NCI-H345 treated with DMSO at 0.1 percent for 48 hours (cell line): Measurements from ENCODE around the gene PGBD2.
"Not testable (repeated sequence)": the region's sequence is repeated elsewhere in the genome, so short reads cannot be mapped to it uniquely, and the experiment has no call there.

ENCODE experiments used
- DNase-seq: peaks from one replicate; lab custom pipeline; 2025; ENCODE audit not compliant: unreplicated experiment; lab: John Stamatoyannopoulos, UW

The PGBD2 gene, protein sequence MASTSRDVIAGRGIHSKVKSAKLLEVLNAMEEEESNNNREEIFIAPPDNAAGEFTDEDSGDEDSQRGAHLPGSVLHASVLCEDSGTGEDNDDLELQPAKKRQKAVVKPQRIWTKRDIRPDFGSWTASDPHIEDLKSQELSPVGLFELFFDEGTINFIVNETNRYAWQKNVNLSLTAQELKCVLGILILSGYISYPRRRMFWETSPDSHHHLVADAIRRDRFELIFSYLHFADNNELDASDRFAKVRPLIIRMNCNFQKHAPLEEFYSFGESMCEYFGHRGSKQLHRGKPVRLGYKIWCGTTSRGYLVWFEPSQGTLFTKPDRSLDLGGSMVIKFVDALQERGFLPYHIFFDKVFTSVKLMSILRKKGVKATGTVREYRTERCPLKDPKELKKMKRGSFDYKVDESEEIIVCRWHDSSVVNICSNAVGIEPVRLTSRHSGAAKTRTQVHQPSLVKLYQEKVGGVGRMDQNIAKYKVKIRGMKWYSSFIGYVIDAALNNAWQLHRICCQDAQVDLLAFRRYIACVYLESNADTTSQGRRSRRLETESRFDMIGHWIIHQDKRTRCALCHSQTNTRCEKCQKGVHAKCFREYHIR

DNA sequence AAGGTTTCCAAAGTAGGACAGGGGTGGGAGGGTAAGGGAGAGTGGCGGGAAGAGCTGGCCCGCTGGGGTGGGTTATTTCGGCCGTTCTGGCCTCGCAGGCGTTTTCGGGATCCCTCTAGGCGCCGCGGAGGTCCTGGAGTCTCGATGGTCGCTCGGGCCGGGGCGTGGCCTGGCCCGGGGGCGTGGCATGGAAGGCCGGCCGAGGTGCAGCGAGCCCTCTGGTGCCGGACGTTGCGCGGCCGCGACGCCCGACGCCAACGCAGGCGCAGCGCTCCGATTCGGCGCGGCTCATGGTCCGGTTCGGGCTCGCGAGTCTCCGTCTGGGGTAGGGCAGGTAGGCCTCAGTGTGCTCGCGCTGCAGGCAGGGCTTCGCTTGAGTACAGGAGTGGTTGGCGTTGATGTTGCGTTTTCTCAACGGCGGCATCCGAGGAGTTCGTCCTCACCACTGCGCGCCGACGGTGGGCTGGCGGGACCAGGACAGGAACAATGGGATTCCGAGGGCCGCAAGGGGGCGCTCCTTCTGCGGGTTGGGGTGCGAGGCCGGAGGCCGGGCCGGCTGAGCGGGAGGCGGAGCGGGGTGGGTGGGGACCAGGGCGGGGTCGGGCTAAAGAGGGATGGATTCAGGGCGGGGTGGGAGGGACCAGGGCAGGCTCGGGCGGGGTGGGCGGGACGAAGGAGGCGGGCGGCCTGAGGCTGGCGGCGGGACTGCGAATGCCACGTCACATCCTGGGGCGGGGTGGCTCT, at the start of gene PGBD2:
Gene PGBD2 (plus strand): TSS at position 227 of the 744 bp plus-strand sequence. CDS start 7,628 bp downstream, outside the sequence.
- DNase-seq: peak; percentile 63

DNA sequence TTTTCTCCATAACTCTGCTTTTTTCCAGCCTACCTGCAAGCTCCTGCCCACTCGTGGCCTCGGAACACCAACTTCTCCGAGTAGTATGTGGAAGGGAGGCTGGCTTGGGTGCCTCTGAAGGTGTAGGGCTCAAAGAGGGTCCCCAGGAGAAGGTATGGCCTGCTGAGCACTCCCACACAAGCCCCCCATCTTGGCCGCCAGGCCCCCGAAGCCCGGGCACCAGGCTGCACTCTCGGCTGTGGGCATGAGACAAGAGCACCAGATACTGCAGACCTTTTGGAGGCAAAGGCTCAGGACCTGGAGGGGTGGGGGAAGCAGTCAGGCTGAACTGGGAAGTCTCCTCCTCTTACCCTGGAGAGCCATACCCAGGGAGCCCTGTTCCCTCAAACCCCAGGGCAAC, 48.8 kb upstream of the PGBD2 start:
- DNase-seq: no peak

DNA sequence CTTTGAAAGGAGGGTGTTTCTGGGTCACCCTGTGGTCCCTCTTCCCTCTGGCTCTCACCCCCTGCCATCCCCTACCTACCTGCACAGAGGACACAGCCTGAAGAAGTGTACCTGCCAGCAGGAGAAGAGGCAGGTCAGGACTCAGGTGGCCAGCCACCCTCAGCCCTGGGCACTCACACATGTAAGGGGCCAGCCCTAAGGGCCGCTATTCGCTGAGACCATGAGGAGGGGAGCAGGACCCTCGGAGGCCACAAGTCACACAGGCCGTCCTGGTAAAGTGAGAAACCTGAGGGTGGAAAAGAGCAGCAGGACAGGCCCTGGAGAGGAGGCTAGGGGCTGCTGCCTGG, 48.3 kb upstream of the PGBD2 start:
- no peak for DNase-seq

DNA sequence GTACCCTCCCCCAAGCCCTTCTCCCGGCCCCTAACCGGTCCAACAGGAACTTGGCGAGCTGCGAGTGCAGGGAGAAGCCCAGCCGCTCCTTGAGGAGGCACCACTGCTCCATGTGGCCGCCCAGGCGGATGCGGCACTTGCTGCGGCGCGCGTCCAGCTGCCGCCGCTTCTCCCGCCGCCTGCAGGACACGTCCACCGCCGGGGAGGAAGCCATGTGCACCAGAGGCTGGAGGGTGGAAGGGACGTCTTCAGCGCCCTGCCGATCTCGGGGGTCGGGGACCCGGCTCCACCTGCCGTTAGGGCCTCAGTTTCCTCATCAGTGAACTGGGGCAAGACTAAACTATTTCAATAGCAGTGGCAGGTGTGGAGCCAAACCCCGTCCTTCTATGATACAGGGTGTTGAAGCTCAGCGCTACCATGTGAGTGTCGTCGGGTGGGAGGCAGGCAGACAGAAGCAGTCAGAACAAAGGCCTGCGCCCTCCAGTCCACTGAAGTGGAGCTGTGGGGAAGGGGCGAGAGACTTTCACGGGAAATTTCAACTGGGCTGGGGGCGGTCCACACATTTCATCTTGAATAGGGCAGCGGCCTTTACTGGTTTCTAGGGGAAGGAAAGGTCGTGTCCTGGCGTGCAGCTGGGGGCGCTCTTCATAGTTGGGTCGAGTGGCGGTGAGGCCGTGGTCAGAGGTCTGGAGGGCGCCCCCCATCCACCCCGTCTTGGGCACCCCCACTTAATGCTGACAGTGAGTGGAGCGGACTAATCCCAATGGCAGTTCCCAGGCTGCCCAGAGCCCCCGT, 47.7 kb upstream of the PGBD2 start:
- DNase-seq: peak; percentile 21

DNA sequence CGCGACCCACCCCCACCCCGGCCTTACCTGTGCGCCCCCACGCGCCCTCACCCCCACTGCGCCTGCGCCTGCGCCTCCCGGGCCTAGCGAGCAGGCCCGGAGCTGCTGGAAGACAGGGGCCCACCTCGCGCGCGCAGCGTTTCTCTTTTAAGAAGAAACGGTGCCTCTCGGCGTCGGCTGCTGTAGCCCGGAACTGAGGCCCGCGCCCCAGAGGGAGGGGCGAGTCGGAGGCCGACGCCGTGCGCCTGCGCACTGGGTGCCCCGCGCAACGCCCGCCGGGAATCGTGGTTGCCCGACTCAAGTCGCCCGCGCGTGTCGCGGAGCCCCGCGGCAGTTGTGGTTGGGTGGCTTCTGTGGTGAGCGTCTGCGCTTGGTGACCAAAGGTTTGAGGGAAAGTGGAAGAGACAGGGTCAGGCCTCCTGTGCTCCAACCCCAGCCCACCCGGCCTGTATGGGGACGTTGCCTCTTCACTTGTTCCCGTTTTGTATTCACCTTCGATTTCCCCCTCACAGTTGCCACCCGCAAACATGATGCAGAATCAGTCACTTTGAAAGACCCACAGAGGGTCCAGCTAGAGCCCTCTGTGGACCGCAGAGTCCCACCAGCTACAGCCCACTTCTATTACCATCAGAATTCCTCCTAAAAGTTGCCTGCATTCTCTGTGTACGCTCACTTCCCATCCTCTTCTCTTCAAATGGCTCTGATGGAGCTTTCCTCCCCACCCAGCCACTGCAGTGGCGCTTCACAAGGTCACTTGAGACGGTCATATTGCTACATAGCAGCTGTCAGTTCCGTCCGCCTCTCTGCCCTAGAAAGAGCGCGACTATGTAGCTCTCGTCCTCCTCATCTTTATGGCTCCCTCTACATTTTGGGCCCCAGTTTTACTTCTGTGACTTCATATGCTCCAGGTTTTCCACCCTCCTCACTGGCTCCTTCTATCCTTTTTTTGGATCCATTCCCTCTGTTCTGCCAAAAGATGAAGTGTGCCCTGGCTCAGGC, 46.8 kb upstream of the PGBD2 start, which contains the start of gene ZNF692:
Gene ZNF692 (minus strand): TSS at position 195 of the 999 bp plus-strand sequence. CDS start 776 bp downstream, outside the sequence.
- DNase-seq: peak; percentile 95

DNA sequence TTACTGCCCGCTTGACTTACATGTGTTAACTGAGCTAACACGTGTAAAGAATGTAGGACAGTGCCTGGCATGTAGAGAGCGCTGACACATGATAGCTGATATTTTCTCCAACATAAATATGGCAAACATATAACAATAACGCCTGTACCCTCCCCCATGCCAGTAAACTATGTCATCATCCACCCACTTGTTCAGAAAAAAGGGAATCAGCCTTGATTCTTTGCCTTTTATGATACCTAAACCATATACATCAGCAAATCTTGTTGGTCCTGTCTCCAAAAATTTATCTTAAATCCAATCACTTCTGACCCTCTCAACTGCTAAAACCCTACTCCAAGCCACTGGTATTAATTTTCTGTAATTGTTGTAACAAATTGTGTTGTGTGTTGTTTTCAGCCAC, 46.0 kb upstream of the PGBD2 start:
- DNase-seq: no peak

DNA sequence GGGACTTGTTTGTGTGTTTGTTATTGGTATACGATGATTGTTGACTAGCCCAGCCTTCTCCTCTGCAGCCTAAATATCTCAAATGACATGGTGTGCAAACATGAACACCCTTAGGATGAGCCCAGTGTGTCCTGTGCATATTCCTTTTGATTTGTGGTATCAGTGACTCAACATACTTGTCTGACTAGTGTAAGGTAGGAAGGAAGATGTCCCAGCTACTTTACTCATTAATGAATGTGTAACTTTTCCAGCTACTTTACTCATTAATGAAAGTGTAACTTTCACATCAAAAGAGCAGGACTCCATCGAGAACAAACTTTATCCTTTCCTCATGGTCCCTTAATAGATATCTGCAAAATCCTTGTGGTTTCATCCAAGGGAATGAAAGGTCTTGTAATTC, 44.4 kb upstream of the PGBD2 start:
- no peak for DNase-seq

DNA sequence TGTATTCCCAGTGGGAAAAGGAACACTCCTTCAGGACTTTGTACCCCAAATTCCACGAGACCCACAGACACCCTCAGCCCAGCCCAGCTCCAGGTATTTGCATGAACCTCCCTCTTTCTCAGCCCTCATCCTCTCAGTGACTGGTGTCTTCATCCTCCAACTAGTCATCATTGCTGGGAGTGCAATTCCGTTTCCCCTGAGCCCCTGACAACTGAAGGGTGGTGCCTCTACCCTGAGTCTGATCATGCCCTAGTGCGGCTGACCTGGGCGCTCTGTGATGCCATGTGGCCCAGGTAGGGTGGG, 43.4 kb upstream of the PGBD2 start:
- no peak for DNase-seq

DNA sequence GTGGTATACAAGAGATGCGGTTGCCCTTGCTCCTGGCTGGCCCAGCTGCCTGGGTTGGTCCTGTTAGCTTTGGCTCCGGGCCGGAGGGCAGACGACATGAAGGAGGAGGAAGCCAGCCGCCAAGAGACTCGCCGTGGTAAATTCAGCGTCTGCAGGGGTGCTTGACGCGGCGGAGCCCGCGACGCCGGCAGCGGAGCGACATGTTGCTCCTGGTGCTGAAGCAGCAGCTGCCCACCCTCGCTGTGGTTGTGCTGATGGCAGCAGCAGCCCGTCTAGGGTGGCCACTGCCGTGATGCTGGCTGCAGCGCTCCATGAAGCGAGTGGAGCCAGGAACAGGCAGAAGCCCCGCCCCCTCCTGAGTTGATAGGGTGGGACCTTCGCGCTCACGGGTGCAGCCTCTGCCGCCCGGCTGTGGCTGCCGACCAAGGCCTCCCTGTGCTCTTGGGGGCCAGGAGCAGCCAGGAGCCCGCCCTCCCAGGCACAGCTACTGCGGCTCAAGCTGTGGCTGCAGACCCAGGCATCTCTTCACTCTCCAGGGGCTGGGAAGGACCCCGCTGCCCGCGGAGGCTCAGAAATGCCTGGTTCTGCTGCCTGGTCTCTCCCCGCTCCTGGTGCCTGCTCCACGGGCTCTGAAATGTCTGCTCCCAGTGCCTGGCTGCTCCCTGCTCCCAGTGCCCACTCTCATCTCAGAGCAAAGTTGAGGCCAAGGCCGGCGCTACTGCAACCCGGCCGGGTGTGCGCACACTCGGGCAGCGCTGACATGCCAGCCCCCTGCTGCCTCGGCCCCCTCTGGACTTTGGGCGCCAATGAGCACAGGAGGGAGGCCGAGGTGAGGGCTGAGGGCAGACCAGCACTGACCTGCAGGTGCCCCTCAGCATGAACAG, 42.8 kb upstream of the PGBD2 start:
- DNase-seq: peak; percentile 64

DNA sequence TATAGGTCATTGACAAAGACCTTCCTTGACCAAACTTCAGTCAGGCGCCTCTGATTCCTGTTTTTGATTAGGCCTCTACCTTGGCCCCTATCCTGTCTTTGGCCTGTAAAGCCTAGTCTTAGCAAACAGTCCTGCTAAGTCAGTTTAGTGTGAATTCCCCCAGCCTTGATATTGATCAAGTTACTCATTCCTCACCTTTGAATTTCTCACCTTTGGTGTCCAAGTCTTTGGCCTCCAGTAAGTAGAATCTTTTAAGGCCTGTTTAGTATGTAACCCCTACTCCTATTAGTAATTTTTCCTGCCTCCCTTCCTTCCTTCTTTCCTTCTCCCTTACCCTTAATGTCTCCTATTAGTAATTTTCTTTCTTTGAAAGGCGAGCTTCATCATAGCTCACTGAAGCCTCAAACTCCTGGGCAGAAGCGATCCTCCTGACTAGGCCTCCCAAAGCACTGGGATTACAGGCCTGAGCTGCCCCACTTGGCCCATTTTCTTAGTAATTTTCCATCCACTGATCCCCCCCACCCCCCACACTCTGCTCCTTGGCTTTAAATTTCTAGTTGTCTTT, 34.1 kb upstream of the PGBD2 start:
- DNase-seq: no peak

DNA sequence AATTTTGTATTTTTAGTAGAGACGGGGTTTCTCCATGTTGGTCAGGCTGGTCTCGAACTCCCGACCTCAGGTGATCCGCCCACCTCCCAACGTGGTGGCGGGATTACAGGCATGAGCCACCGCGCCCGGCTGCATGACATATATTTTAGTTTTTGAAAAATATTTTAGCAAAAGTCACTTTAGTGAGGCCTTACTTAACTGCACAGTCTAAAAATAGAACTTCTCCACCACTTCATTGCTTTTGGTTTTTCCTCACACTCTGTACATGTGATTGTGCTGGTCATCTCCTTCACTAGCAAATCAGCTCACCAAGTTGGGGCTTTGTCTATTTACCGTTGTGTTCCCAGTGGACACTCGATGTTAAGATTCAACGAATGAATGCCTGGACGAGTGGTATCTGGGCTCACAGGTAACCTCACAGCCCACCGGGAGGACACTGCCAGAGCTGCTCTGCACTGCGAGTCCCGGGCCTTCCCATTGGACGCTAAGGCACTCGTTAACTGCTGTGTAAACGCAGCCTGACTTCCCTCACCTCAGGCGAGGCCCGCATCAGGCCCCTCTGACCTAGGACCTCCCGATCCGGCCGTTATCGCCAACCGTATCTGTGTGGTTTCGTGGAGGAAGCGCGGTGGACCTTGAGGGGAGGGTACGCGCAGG, 33.2 kb upstream of the PGBD2 start:
- DNase-seq: peak; percentile 72

DNA sequence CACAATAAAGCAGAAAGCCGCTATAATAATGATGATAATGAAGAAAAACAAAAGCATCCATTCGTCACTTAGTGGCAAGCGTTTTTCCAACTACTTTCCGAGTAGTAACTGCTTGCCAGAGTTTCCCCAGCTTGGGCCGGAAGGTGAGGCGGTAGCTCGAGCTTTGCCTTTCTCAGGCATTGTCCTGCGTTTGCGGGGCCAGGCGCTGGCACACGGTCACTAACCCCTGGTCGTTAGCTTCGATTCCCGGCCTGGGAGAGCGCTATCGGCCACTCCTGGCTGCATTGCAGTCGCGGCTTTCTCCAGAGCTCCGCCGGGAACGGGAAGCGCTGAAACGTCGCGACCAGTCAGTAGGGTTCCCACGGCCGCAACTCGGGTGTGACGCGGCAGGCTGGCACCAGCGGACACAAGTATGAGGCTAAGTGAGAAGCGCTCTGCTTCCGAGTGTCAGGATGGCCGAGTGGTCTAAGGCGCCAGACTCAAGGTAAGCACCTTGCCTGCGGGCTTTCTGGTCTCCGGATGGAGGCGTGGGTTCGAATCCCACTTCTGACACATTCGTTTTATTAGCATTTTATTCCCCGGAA, 32.5 kb upstream of the PGBD2 start:
- peak; percentile 89 for DNase-seq

DNA sequence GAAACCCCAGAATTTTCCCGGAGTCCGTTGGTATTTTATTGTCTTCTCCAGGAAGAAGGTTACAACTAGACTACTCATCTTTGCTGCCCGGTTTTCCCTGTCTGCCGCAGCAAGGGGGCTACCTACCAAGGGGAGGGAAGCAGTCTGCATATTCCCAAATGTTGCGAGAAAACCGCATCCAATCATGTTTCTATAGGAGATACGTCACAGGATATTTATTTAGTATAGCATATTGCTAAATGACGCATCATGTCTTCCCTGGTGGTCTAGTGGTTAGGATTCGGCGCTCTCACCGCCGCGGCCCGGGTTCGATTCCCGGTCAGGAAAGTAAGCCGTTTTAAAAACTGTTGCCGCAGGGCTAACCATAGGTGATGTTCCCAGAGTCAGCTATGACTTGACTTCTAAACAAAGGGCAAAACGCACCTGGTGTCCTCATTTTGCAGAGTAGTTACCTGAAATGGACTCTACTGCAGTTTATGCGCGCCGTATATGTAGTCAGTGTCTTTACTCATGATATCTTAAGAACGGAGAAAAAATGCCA, 32.0 kb upstream of the PGBD2 start:
- DNase-seq: peak; percentile 95

DNA sequence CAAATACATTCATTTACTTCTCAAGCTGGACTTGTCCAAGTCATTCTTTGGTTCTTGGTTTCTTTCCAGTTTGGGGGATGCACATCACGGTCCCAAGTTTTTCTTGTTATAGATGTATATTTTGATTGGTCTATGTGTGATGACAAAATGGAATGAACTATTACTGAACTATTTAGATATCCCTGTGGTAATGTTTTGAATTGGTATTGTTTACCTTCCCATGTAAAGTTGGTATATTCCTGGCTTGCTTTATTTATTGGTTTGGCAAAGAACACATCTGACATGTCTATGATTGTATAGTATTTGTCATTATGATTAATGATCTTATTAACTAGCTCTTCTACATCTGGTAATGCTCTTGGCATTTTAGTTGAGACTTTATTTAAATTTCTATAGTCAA, 24.8 kb upstream of the PGBD2 start:
- DNase-seq: no peak

DNA sequence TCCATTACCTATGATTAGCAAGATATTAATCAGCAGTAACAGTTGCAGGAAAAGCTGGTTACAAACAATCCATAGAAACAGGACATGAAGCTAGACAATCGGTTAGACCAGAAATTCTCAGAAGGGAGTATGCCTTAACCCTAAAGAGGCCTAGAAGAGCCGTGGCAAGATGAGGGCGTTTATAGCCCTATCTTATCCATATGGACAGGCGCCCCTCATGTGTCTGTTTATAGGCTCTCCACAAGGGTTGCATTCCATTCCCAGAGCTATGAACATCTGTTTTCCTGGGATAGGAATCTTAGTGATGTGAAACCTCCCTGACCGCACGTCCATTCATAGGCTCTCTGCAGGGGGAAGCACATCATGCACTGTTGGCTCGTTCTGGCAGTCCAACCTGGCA, 23.6 kb upstream of the PGBD2 start:
- DNase-seq: not testable (repeated sequence)

DNA sequence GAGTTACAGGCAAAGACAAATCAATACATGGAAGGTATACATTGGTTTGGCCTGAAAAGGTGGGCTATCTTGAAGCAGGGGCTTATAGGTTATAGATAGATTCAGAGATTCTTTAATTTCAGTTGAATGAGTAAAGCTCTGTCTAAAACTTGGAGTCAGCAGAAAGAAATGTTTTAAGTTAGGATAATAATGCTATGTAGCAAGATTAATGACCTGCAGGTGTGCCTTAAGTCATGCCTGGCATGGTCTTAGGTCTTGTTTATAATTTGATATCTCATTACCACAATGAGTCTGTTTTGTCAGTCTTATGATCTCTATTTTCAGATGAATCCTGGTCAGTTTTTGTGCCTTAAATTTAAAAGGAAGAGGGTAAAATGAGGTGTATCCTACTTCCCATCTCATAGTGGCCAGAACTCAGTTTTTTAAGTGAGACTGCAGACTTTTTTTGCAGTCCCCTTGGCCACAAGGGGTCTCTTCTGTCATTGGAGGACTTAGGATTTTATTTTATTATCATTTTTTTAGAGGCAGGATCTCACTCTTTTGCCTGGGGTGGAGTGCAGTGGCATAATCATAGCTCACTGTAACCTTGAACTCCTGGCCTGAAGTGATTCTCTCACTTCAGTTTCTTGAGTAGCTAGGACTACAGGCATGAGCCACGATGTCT, 21.3 kb upstream of the PGBD2 start:
- DNase-seq: no peak

DNA sequence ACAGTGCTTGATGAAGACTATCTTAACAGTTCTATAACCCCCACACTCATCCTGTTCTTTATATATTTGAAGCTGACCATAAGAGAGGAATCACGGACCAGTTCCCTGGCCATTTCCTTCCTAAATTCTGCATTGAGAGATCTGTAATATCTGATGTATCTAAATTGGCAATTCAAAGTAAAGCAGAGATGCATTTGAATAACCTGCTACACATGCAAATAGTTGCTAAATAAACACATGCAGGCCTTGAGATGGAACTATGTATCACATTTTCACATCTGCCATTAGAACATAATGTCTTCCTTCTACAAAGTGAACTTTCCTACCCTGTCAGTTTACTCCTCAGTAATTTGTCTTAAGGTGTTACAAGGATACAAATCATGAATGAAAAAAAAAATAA, 20.4 kb upstream of the PGBD2 start:
- DNase-seq: no peak
